T-helper 2 cell treated with Interferon-gamma antibody and Interleukin-4, amounts not matched to agents 5 μg/mL and 100 μg/mL, for 36 hours (primary cell): ENCODE results near the gene TNFRSF6B.

ENCODE experiments used
- DNase-seq: peaks from one replicate; pipeline ENCODE4 v3.0.0; 2021; ENCODE audit warnings: low spot score
- H3K27ac Mint-ChIP-seq: one replicate; pipeline ENCODE4 v1.8.0; 2021; ENCODE audit warnings: mild to moderate bottlenecking, mixed read lengths
- H3K27me3 Mint-ChIP-seq: one replicate; pipeline ENCODE4 v1.8.0; 2021; ENCODE audit warnings: low read depth, mixed read lengths
- H3K36me3 Mint-ChIP-seq: one replicate; pipeline ENCODE4 v1.8.0; 2021; ENCODE audit warnings: low read depth, mixed read lengths
- H3K4me1 Mint-ChIP-seq: one replicate; pipeline ENCODE4 v1.8.0; 2021; ENCODE audit warnings: low read depth, mixed read lengths
- H3K4me3 Mint-ChIP-seq: one replicate; pipeline ENCODE4 v1.8.0; 2022; ENCODE audit warnings: mild to moderate bottlenecking, moderate library complexity, mixed read lengths
- H3K9me3 Mint-ChIP-seq: one replicate; pipeline ENCODE4 v1.8.0; 2021; ENCODE audit warnings: mixed read lengths

TNFRSF6B gene

DNA sequence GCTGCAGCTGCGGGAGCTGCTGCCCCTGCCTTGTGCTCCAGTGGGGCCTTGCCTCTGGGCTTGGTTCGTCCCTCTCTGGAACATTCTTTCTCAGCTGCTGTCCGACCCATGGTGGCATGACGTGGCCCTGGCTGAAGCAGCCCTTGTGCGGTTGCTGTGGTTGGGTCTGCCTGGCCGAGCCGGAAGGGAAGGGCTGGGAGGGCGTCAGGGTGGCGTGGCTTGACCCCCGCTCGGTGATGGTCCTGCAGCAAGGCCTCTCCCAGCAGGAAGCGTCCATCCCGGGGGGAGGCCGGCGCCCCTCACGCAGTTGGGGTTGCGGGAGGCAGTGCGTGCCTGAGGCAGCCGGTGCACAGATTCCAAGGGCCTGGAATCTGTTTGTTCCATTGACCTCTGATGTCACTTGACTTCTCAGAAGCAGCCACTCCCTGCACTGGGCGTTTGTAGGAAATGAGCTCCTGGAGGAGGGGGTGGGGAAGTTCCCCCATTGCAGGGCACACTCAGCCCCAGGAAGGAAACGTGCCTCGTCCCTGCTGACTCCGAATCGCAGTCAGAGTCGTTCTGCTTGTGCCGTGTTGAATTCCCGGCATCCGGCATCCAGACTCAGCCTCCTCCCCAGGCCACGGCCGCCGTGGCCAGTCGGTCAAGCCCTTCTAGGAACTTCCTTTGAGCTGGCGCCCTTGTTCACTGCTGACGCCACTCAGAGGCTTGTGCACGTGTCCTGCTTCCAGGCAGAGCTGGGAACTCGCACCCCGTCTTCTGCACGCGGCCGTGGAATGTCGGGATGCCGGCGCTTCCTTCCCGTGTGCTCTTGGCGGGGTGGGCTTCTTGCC lies 9.7 kb upstream of the TNFRSF6B start:
- Mint-ChIP-seq H3K4me1 (no peaks in the 10 kb centered on the region), H3K4me3 (no peak overlapping the region), H3K9me3 (no peaks in the 10 kb centered on the region), H3K27ac (no peak overlapping the region), H3K36me3 (peaks cover 7% of the 10 kb centered on the region), H3K27me3 (no peaks in the 10 kb centered on the region)
- DNase-seq, result peak; percentile 42

DNA sequence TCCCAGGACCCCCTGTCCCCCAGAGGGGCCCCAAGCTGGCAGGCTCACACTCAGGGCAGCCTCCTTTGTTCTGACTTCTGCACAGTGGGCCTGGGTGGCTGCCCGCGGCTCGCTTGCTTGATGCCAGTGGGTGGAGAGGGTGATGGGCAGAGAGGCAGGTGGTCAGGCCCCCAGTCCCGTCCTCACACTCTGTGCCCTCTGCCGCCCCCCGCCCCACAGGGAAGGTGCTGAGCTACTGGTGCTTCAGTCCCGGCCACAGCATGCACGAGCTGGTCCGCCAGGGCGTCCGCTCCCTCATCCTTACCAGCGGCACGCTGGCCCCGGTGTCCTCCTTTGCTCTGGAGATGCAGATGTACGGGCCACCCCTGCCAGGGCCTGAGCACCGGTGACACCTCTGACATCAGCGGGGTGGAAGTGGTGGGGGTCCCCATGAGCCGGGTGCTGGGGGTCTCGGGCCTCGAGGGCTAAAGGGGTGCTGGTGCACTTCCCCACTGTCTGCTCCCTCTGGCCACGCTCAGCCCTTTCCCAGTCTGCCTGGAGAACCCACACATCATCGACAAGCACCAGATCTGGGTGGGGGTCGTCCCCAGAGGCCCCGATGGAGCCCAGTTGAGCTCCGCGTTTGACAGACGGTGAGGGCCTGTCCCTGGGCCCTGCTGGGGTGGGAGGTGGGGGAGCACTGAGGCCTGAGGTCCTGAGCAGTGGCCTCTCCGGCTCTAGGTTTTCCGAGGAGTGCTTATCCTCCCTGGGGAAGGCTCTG lies 8.9 kb upstream of the TNFRSF6B start:
- Mint-ChIP-seq H3K27ac (no peak overlapping the region), H3K27me3 (no peaks in the 10 kb centered on the region), H3K4me3 (no peak overlapping the region), H3K4me1 (no peaks in the 10 kb centered on the region), H3K9me3 (no peaks in the 10 kb centered on the region), H3K36me3 (peaks cover 11% of the 10 kb centered on the region)
- no peak for DNase-seq

DNA sequence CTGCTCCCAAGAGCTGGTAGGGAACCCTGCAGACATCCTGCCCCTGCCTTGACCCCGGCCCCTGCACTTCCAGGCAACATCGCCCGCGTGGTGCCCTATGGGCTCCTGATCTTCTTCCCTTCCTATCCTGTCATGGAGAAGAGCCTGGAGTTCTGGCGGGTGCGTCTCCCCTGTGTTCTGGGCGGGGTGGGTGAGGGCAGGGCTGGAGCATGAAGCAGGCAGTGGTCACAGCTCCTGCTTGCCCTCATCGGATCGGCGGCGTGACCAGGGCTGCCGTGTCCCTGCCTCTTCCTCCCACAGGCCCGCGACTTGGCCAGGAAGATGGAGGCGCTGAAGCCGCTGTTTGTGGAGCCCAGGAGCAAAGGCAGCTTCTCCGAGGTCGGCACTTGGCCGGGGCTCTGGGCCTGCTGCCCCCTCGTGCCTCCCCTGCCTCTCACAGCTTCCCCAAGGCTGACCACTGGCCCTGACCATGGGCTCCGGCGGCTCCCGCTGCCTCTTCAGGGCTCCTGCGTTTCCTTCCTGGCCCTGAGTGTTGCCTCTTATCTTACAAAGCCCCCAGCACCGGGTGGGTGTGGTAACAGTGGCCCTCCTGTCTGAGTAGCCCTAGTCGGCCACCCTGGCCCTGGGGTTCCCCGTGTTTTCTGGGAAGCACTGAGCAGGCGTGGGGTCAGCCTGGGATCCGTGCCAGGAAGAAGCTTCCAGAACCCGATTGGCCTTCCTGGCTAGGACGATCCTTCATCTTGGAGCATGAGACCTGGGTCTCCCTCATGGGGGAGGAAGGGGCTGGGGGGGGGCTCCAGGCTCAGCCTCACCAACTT lies 8.0 kb upstream of the TNFRSF6B start:
- H3K27me3 Mint-ChIP-seq, result no peaks in the 10 kb centered on the region
- H3K9me3 Mint-ChIP-seq, result no peaks in the 10 kb centered on the region
- H3K36me3 Mint-ChIP-seq, result peaks cover 11% of the 10 kb centered on the region
- H3K4me1 Mint-ChIP-seq, result no peaks in the 10 kb centered on the region
- H3K4me3 Mint-ChIP-seq, result no peak overlapping the region
- no peak for DNase-seq
- H3K27ac Mint-ChIP-seq, result no peak overlapping the region

DNA sequence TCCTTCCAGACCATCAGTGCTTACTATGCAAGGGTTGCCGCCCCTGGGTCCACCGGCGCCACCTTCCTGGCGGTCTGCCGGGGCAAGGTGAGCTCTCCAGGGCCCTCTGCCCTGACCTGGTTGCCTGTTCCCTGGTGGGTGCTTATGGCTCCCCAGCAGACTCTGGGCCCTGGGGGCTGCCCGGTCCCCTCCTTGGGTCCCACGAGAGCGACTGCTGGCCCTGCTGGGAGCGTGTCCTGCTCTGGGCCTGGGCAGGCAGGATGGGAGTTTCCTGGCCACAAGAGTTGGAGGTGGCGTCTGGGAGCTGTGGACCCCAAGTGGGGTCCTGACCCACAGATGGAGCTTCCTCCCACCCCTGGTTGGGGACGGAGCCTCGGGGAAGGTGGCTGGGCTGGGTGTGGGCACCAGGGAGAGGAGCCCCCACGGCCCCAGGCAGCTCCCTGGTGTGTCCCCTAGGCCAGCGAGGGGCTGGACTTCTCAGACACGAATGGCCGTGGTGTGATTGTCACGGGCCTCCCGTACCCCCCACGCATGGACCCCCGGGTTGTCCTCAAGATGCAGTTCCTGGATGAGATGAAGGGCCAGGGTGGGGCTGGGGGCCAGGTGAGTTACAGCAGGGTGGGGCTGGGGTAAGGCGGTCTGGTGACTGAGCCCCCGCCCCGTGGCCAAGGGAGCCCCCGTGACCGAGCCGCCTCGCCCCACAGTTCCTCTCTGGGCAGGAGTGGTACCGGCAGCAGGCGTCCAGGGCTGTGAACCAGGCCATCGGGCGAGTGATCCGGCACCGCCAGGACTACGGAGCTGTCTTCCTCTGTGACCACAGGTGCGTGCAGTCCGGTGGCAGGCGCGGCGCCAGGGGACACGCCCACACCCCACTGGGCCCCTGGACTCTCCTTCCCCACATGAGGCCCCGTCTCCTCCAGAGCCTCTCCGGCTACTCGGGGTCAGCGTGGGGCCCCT lies 7.1 kb upstream of the TNFRSF6B start:
- no peaks in the 10 kb centered on the region for H3K9me3 Mint-ChIP-seq
- H3K4me1 Mint-ChIP-seq, result no peaks in the 10 kb centered on the region

DNA sequence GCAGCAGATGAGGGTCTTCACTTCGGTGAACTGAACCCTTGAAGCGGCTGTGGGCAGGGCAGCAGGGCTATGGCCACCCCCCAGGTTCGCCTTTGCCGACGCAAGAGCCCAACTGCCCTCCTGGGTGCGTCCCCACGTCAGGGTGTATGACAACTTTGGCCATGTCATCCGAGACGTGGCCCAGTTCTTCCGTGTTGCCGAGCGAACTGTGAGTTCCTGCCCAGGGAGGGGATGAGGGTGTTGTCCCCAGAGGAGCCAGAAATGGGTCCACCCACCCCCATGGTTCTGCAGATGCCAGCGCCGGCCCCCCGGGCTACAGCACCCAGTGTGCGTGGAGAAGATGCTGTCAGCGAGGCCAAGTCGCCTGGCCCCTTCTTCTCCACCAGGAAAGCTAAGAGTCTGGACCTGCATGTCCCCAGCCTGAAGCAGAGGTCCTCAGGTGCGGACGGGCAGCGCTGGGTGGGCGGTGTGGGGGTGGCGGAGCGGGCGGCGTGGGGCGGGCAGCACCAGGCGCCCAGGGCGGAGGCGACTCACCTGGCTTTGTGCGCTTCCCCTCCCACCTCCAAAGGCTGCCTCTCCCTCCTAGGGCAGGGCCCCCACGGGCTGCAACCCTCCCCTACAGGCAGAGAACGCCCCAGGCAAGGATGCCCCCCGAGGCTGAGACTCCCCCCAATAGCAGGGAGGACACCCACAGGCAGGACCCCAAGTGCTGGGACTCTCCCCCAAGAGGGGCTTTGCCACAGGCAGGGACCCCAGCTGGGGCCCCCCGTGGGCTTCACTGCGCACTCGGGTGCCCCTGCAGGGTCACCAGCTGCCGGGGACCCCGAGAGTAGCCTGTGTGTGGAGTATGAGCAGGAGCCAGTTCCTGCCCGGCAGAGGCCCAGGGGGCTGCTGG lies 6.2 kb upstream of the TNFRSF6B start:
- Mint-ChIP-seq H3K4me1 (no peaks in the 10 kb centered on the region), H3K27ac (no peak overlapping the region), H3K9me3 (no peaks in the 10 kb centered on the region), H3K4me3 (no peak overlapping the region), H3K27me3 (peaks cover 2% of the 10 kb centered on the region), H3K36me3 (peaks cover 13% of the 10 kb centered on the region)
- no peak for DNase-seq

More for the DNA sequence above, 7.1 kb upstream of the TNFRSF6B start:
- Mint-ChIP-seq H3K27ac (no peak overlapping the region), H3K36me3 (peaks cover 13% of the 10 kb centered on the region), H3K27me3 (peaks cover 2% of the 10 kb centered on the region), H3K4me3 (no peak overlapping the region)
- no peak for DNase-seq

DNA sequence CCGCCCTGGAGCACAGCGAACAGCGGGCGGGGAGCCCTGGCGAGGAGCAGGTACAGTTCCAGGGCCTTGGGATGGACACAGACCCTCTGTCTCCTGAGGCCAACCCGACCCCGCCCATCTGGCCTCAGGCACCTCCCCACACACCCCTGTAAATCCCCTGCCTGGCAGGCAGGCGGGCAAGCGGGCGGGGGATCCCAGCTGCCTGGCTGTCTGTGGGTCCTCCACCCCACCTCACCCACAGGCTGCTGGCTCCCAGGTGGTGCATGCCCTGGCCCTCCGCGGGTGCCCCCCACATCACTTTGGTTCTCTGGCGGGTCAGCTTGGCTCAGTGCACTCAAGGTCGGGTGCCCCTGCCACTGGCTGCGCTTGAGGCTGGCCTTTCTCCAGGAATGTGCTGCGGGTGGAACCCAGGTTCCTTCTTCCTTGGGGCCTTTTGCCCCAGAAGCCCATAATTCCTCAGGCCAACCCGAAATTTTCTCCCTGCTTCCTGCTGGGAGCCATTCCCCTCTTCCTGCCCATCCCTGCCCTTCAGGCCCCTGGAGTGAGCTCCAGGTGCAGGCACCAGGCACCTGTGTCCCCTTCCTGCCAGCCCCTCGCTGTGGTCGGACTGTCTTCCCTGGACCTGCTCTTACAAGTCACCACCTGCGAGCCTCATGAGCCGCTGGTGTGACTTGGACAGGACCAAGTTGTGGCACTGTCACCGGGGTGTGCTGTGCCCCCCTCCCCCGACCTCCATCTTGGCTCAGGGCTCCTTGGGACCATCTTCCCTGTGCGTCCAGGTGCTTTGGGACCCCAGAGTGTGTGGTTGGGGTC lies 5.3 kb upstream of the TNFRSF6B start:
- Mint-ChIP-seq H3K9me3 (no peaks in the 10 kb centered on the region), H3K27me3 (peaks cover 2% of the 10 kb centered on the region), H3K36me3 (peaks cover 13% of the 10 kb centered on the region), H3K4me3 (no peak overlapping the region), H3K27ac (no peak overlapping the region), H3K4me1 (no peaks in the 10 kb centered on the region)
- no peak for DNase-seq

DNA sequence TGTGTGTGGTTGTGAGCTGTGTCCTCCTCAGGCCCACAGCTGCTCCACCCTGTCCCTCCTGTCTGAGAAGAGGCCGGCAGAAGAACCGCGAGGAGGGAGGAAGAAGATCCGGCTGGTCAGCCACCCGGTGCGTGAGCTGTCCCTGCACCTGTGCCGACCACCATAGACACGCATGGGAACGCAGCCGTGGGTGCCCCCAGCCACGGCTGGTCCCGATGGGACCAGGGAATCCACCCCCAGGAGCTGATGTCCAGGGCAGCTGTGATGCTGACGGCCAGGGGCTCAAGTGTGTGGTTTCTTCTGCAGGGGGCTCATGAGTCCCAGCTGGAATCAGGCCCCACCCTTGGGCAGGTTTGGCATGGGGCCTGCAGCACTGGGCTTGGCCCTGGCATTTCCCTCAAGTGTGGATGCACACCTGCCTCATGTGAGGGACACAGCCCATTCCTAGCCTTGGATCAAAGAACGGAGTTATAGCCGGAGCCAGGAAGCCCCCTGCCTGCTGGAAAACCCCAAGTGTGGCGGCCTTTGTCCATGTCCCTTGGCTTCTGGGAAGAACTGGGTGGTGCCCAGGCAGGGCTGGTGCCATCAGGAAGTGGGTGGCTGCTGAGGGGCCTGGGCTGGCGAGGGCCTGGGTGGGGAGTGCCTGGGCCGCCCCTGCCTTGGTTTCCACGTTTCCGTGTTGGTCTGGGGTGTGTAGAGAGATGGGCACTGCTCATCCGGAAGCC lies 4.6 kb upstream of the TNFRSF6B start:
- H3K27me3 Mint-ChIP-seq, result peaks cover 2% of the 10 kb centered on the region
- DNase-seq, result no peak
- no peak overlapping the region for H3K4me3 Mint-ChIP-seq
- peaks cover 13% of the 10 kb centered on the region for H3K36me3 Mint-ChIP-seq
- no peaks in the 10 kb centered on the region for H3K4me1 Mint-ChIP-seq
- no peak overlapping the region for H3K27ac Mint-ChIP-seq
- H3K9me3 Mint-ChIP-seq, result no peaks in the 10 kb centered on the region

DNA sequence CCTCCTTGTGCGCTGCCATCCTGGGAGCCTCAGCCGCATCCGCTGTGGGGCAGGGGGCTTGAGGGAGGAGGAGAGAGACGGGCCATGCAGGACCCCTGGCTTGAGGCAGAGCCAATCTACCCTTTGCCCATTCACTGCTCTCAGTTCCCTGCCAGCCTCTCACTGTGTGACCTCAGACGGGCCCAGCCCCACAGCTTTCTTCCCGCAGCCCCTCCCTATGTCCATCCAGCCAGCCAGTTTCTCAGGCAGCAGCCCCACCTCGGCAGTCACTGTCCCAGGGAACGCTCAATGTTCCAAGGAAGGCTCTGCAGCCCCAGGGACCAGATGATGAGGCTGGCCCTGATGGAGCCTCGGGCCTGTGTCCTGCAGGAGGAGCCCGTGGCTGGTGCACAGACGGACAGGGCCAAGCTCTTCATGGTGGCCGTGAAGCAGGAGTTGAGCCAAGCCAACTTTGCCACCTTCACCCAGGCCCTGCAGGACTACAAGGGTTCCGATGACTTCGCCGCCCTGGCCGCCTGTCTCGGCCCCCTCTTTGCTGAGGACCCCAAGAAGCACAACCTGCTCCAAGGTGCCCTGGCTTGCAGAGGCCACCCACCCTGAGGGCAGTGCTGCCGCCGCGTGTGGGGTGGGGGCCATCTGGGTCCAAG lies 3.9 kb upstream of the TNFRSF6B start:
- no peak for DNase-seq
- Mint-ChIP-seq H3K36me3 (peaks cover 13% of the 10 kb centered on the region), H3K27me3 (peaks cover 2% of the 10 kb centered on the region), H3K4me3 (no peak overlapping the region), H3K4me1 (no peaks in the 10 kb centered on the region), H3K27ac (peak overlapping the region; percentile 49), H3K9me3 (no peaks in the 10 kb centered on the region)

DNA sequence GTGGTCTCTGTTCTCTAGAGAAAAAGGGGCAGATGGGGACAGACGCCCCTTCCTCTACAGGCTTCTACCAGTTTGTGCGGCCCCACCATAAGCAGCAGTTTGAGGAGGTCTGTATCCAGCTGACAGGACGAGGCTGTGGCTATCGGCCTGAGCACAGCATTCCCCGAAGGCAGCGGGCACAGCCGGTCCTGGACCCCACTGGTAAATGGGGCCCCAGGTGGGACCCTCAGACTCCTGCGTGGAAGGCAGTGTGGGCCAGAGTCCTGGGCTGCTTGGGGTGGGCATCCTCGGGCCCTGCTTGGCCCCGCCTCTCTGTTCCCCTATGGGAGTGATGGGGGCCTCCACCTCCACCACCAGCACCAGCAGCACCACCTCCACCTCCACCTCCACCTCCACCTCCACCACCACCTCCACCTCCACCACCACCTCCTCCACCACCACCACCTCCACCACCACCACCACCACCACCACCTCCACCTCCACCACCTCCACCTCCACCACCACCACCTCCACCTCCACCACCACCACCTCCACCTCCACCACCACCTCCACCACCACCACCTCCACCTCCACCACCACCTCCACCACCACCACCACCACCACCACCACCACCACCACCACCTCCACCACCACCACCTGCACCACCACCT lies 3.2 kb upstream of the TNFRSF6B start:
- H3K4me3 Mint-ChIP-seq, result no peak overlapping the region
- no peaks in the 10 kb centered on the region for H3K4me1 Mint-ChIP-seq
- peaks cover 2% of the 10 kb centered on the region for H3K27me3 Mint-ChIP-seq
- no peak for DNase-seq
- peaks cover 13% of the 10 kb centered on the region for H3K36me3 Mint-ChIP-seq
- H3K9me3 Mint-ChIP-seq, result no peaks in the 10 kb centered on the region
- H3K27ac Mint-ChIP-seq, result no peak overlapping the region

DNA sequence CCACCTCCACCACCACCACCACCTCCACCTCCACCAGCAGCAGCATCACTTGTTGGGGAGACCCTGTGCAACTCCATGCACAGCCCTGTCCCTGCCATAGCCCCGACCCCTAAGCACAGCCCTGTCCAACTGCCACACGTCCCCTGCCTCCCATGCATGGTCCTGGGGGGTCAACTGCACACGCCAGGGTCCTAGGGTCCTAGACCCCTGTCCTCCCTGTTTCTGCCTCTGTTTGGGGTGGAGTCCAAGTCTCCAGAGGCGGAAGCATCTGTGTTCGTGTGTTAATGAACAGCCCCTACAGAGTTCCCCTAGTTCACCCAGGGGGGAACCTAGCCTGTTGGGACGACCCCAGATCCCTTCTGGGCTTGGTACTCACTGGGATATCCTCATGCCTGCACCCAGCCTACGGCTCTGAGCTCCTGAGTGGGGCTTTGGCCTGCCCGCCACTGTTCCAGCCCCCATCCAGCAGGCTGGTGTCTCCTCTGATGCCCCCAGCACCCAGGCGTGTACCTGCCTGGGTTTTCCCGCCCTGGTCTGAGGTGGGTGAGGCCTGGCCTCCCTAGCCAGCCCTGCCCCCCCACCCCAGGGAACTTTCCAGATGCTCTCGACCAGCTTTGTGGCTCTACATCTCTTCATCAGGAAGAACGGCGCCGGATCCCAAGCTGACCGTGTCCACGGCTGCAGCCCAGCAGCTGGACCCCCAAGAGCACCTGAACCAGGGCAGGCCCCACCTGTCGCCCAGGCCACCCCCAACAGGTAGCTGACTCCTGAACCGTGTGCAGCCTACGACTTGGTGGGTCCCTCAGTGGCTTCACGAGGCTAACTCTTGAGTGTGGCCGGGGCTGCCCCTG lies 2.5 kb upstream of the TNFRSF6B start:
- Mint-ChIP-seq H3K4me3 (no peak overlapping the region), H3K27ac (peak overlapping the region; percentile 83)
- DNase-seq, result no peak

More for the DNA sequence above, 2.5 kb upstream of the TNFRSF6B start:
- Mint-ChIP-seq H3K9me3 (no peaks in the 10 kb centered on the region), H3K27me3 (peaks cover 2% of the 10 kb centered on the region), H3K4me1 (no peaks in the 10 kb centered on the region), H3K36me3 (peaks cover 13% of the 10 kb centered on the region)
